HepG2 (cell line): ENCODE results near the gene WNT10A. TPM values are rescaled to one million over a fixed set of nuclear protein-coding genes. Genes with fewer than 3 reads are reported as not detected.

Source experiments
- ATAC-seq: fragments of 200-7000 bp; cut with Tn5 transposase; 3 replicates; pipeline ENCODE4 v1.9.1; 2020; ENCODE audit warnings: mild to moderate bottlenecking, moderate library complexity
- BruUV-seq: library from RNA; stranded (reverse); fragments of 400-500 nt; replicated peaks from 2 replicates; lab custom pipeline; 2021; lab: Mats Ljungman, UMichigan
- CTCF ChIA-PET: fragments of 300-600 bp; formaldehyde crosslinking; extraction: SDS; loops from one replicate; lab custom pipeline; 2021; ENCODE audit warnings: low total read pairs, inconsistent platforms, low intra/inter-chr PET ratio; lab: Yijun Ruan, JAX
- POLR2A ChIA-PET: fragments of 350-600 bp; sonication (Branson Sonifier 250); formaldehyde crosslinking; loops from one replicate; lab custom pipeline; 2020; ENCODE audit warnings: antibody characterized with exemption, inconsistent platforms; lab: Yijun Ruan, JAX
- DNase-seq: peaks from one replicate; pipeline ENCODE4 v3.0.0-alpha.2; 2015; ENCODE audit warnings: low spot score
- FAIRE-seq: peaks from 3 replicates; lab custom pipeline; 2011; peaks lifted over from hg19 to GRCh38; lab: Jason Lieb, UNC
- H2AFZ ChIP-seq: one replicate; pipeline ENCODE4 v1.6.1; 2011; ENCODE audit warnings: low read length, inconsistent platforms
- H3K27ac ChIP-seq: fragments of 300-600 bp; 3 replicates; pipeline ENCODE4 v1.8.0; 2011; ENCODE audit warnings: mixed run types, mild to moderate bottlenecking, mixed read lengths, low read length, inconsistent platforms; ENCODE audit not compliant: insufficient read depth; ENCODE audit errors: extremely low read length
- H3K27me3 ChIP-seq, 2 experiments: fragments of 200-600 bp in 1 of 2; 2 replicates in 1 of 2; 3 replicates in 1 of 2; pipeline versions ENCODE4 v1.6.0 to v1.8.0; 2011; ENCODE audit warnings: low read length in 2 of 2, mild to moderate bottlenecking in 2 of 2, moderate library complexity in 2 of 2, inconsistent platforms in 1 of 2; ENCODE audit not compliant: insufficient read depth in 2 of 2, control insufficient read depth in 1 of 2
- H3K36me3 ChIP-seq, 2 experiments: fragments of 200-600 bp in 1 of 2; replicated peaks in 1 of 2; 2 replicates in 1 of 2; 3 replicates in 1 of 2; pipeline versions ENCODE4 v1.5.1 to v1.8.0; 2011; ENCODE audit warnings: low read length in 2 of 2, inconsistent platforms in 1 of 2; ENCODE audit not compliant: insufficient read depth in 2 of 2, control insufficient read depth in 1 of 2
- H3K4me1 ChIP-seq: 2 replicates; pipeline ENCODE4 v1.5.1; 2012; ENCODE audit warnings: low read length, inconsistent platforms; ENCODE audit not compliant: insufficient read depth
- H3K4me2 ChIP-seq: 2 replicates; pipeline ENCODE4 v1.6.0; 2011; ENCODE audit warnings: low read depth, low read length, inconsistent platforms
- H3K4me3 ChIP-seq, 3 experiments: fragments of 200-600 bp in 1 of 3; sonication (generic), shearing (Covaris generic) in 1 of 3; replicated peaks in 1 of 3; 2 replicates each; pipeline ENCODE4 v1.5.1; 2011 to 2016; ENCODE audit warnings: low read length in 3 of 3, inconsistent platforms in 2 of 3, low read depth in 2 of 3, mild to moderate bottlenecking in 2 of 3, control low read depth in 1 of 3, mixed read lengths in 1 of 3; ENCODE audit not compliant: insufficient read depth in 1 of 3
- H3K79me2 ChIP-seq: one replicate; pipeline ENCODE4 v1.6.1; 2011; ENCODE audit warnings: low read length, inconsistent platforms; ENCODE audit not compliant: insufficient read depth
- H3K9ac ChIP-seq: 2 replicates; pipeline ENCODE4 v1.6.0; 2011; ENCODE audit warnings: mild to moderate bottlenecking, low read depth, low read length, inconsistent platforms; ENCODE audit not compliant: insufficient read depth
- H3K9me3 ChIP-seq: 2 replicates; pipeline ENCODE4 v1.5.1; 2012; ENCODE audit warnings: mild to moderate bottlenecking, low read length
- H4K20me1 ChIP-seq: 2 replicates; pipeline ENCODE4 v1.6.0; 2011; ENCODE audit warnings: inconsistent platforms, mild to moderate bottlenecking, low read length, moderate library complexity; ENCODE audit not compliant: insufficient read depth
- AHR ChIP-seq: IDR thresholded peaks from 2 replicates; pipeline ENCODE4 v1.6.1; 2018; ENCODE audit warnings: missing genetic modification reagents, missing compliant biosample characterization
- RARG ChIP-seq: sonication (generic); formaldehyde crosslinking; IDR thresholded peaks from 2 replicates; pipeline ENCODE4 v1.4.0; 2020; ENCODE audit warnings: low read depth, mild to moderate bottlenecking, missing genetic modification reagents
- ZNF275 ChIP-seq: sonication (generic); formaldehyde crosslinking; IDR thresholded peaks from 2 replicates; pipeline ENCODE4 v1.8.0; 2022; ENCODE audit warnings: missing genetic modification reagents, mild to moderate bottlenecking, inconsistent platforms, borderline replicate concordance
- ZNF891 ChIP-seq: sonication (generic); formaldehyde crosslinking; IDR thresholded peaks from 2 replicates; pipeline ENCODE4 v1.5.0; 2020; ENCODE audit warnings: mild to moderate bottlenecking, missing genetic modification reagents
- WGBS: methylation state at CpG from one replicate; pipeline ENCODE4 v1.1.6; 2017; ENCODE audit warnings: low lambda C conversion rate; 5-methylcytosine and 5-hydroxymethylcytosine counted together
- in situ Hi-C: cut with HindIII; loops from 2 replicates; pipeline ENCODE4 v1.10.0; 2017; ENCODE audit warnings: low pct_unique_long_range_greater_than_20kb; ENCODE audit not compliant: extremely low pct_ligation_motif_present
- intact Hi-C: fragments of 100-400 bp; cut with micrococcal nuclease; formaldehyde crosslinking; loops from one replicate; pipeline ENCODE4 v1.10.0; 2022; ENCODE audit not compliant: unreplicated experiment
- polyA plus RNA-seq, 8 experiments: library from polyadenylated mRNA; depleted of rRNA in 3 of 8; stranded (reverse) in 7 of 8; unstranded in 1 of 8; fragments of >200 nt; fragmentation: Illumina TruSeq in 4 of 8; extraction: Trizol in 4 of 8; gene quantifications; 2 replicates each; pipeline versions ENCODE4 v1.2.1 to v1.2.3, GENCODE V29; 2011 to 2016; ENCODE audit warnings: low read depth in 4 of 8, missing spikeins in 1 of 8, mixed read lengths in 1 of 8; ENCODE audit not compliant: insufficient read depth in 1 of 8
- total RNA-seq, 5 experiments: library from RNA; depleted of rRNA; stranded (reverse); fragments of >200 nt; fragmentation: Illumina TruSeq; extraction: Trizol; gene quantifications; 2 replicates each; pipeline ENCODE4 v1.2.3, GENCODE V29; 2016; ENCODE audit warnings: low read depth in 1 of 5

Gene WNT10A
- total and polyA plus RNA-seq, 2 of the 13 experiments (the other 11 are each of a cell fraction or from before 2014, with no cell fraction given) = 0.03 TPM; not detected in 1

GRCh38 chr2:218865999-218866398 lies 14.7 kb upstream of the WNT10A start:
- Histone ChIP-seq H3K27ac (no peak overlapping the region), H3K4me1 (peaks cover 5% of the 10 kb centered on the region), H3K79me2 (no peaks in the 10 kb centered on the region), H3K27me3 (peaks cover 4 to 84% of the 10 kb centered on the region in 2 experiments; a peak in 4 of 5 replicates), H3K4me3 (no peak overlapping the region), H3K4me2 (no peak overlapping the region), H3K36me3 (no peaks in the 10 kb centered on the region), H3K9ac (no peak overlapping the region), H2AFZ (no peak overlapping the region), H4K20me1 (no peaks in the 10 kb centered on the region; the same call in 1 of the 2 replicates), H3K9me3 (no peaks in the 10 kb centered on the region)
- WGBS = 11% methylated on average over 5 of the region's 6 CpGs
- intact Hi-C loops = loop anchor here (10.0 kb wide), 2 partner anchors 89 to 119 kb away; partner anchors contain the start of genes CDK5R2 and FEV
- TF ChIP-seq RARG (CRISPR knock-in tag) = no peak
- FAIRE-seq (no peak), DNase-seq (no peak), ATAC-seq (no peak)
- POLR2A ChIA-PET = no interaction called here
- no TSS peak for BruUV-seq
- in situ Hi-C loops = no loop called here
- CTCF ChIA-PET = no interaction called here

- intact Hi-C loops (loop anchor here (10.0 kb wide), 2 partner anchors 87 to 117 kb away; partner anchors contain the start of genes CDK5R2 and FEV), in situ Hi-C loops (no loop called here)
- no peak overlapping the region for H3K9ac ChIP-seq
- no peak overlapping the region for H3K4me3 ChIP-seq
- no peaks in the 10 kb centered on the region for H3K9me3 ChIP-seq
- H3K4me2 ChIP-seq = no peak overlapping the region
- WGBS = 4% methylated on average over 6 of the region's 6 CpGs
- H3K27ac ChIP-seq = no peak overlapping the region
- FAIRE-seq (no peak), ATAC-seq (no peak), DNase-seq (no peak)
- ChIA-PET CTCF (no interaction called here), POLR2A (no interaction called here)
- H2AFZ ChIP-seq = no peak overlapping the region
- no peaks in the 10 kb centered on the region; the same call in 1 of the 2 replicates for H4K20me1 ChIP-seq
- no peaks in the 10 kb centered on the region; the same call in 1 of the 2 replicates for H3K4me1 ChIP-seq
- peaks cover 11 to 89% of the 10 kb centered on the region in 2 experiments; a peak in 4 of 5 replicates for H3K27me3 ChIP-seq
- TF ChIP-seq ZNF891 (CRISPR knock-in tag) (no peak), AHR (no peak), ZNF275 (no peak)
- no TSS peak for BruUV-seq
- no peaks in the 10 kb centered on the region for H3K79me2 ChIP-seq
- H3K36me3 ChIP-seq = no peaks in the 10 kb centered on the region
Measured at GRCh38 chr2:218867900-218868299, 12.8 kb upstream of the WNT10A start.
